OCI-LY3 (cell line): ENCODE data around the gene PRSS22.

Experiments used
- CTCF ChIP-seq: fragments of 200-600, 300-600 bp; sonication (generic); IDR thresholded peaks from 2 replicates; pipeline ENCODE4 v1.5.1; 2014; ENCODE audit warnings: antibody characterized with exemption, low read length, low read depth
- EZH2phosphoT487 ChIP-seq: fragments of 200-600 bp; shearing (Covaris generic); IDR thresholded peaks from 2 replicates; pipeline ENCODE4 v1.6.1; 2018; ENCODE audit warnings: antibody characterized with exemption, mixed run types, low read depth

GRCh38 chr16:2806286-2806685 is 51.7 kb downstream of the PRSS22 start:
- TF ChIP-seq CTCF: no peak
- TF ChIP-seq EZH2phosphoT487: no peak
